Left lobe of liver (tissue), 2 donors: ENCODE results near the gene KEAP1. TPM values are rescaled to one million over a fixed set of nuclear protein-coding genes. Genes with fewer than 3 reads are reported as not detected.

ENCODE experiments used
- ATAC-seq: fragments of 200-7000 bp; cut with Tn5 transposase; one replicate; pipeline ENCODE4 v1.9.1; 2020; ENCODE audit warnings: mild to moderate bottlenecking, moderate library complexity
- DNase-seq: peaks from one replicate; pipeline ENCODE4 v3.0.0-alpha.2; 2020; ENCODE audit warnings: low spot score
- total RNA-seq: library from RNA; stranded (reverse); gene quantifications from one replicate; pipeline ENCODE4 v1.2.1, GENCODE V29; 2021
- donor health status: DM: no; HTN: no; CAD: no; lungs with moderate emphysema.
- donor health status: DM: no; HTN: yes; CAD: no.

Gene KEAP1
- total RNA-seq, 1 donor from 2014 or later, result 59.6 TPM

- ATAC-seq (no peak), DNase-seq (no peak)
Observed at GRCh38 chr19:10452726-10453618, 50.2 kb downstream of the KEAP1 start.

GRCh38 chr19:10450853-10451609 is 52.1 kb downstream of the KEAP1 start:
- ATAC-seq (no peak), DNase-seq (no peak)

GRCh38 chr19:10450191-10450852 is 52.8 kb downstream of the KEAP1 start:
- DNase-seq, result no peak
- no peak for ATAC-seq

- DNase-seq, result no peak
- ATAC-seq, result no peak
Observed at GRCh38 chr19:10449037-10449436, 54.1 kb downstream of the KEAP1 start.

GRCh38 chr19:10442698-10443097 is 60.5 kb downstream of the KEAP1 start:
- ATAC-seq (no peak), DNase-seq (no peak)

- DNase-seq (no peak), ATAC-seq (no peak)
Observed at GRCh38 chr19:10439588-10439987, 63.6 kb downstream of the KEAP1 start.

Other genes starting within 250 kb of the KEAP1 start
- 5.9 TPM for gene ICAM1, start 232.2 kb downstream of the KEAP1 start, total RNA-seq
- 0.15 TPM for gene ICAM4, start 216.4 kb downstream of the KEAP1 start, total RNA-seq
- 0.30 TPM for gene ICAM5, start 213.4 kb downstream of the KEAP1 start, total RNA-seq
- 4.2 TPM for gene ZGLP1, start 193.5 kb downstream of the KEAP1 start, total RNA-seq
- gene FDX2, start 187.3 kb downstream of the KEAP1 start, total RNA-seq, result 11.0 TPM
- gene RAVER1, start 169.8 kb downstream of the KEAP1 start, total RNA-seq, result 11.3 TPM
- gene ICAM3, start 163.7 kb downstream of the KEAP1 start, total RNA-seq, result 38.6 TPM
- 78.8 TPM for gene TYK2, start 122.8 kb downstream of the KEAP1 start, total RNA-seq
- 49.4 TPM for gene CDC37, start 99.8 kb downstream of the KEAP1 start, total RNA-seq
- 1.7 TPM for gene PDE4A, start 82.8 kb downstream of the KEAP1 start, total RNA-seq
- 0.30 TPM for gene S1PR5, start 14.1 kb upstream of the KEAP1 start, total RNA-seq
- 11.6 TPM for gene ATG4D, start 40.5 kb upstream of the KEAP1 start, total RNA-seq
- gene KRI1, start 62.7 kb upstream of the KEAP1 start, total RNA-seq, result 10.4 TPM
- 1.3 TPM for gene CDKN2D, start 65.6 kb upstream of the KEAP1 start, total RNA-seq
- 1.0 TPM for gene AP1M2, start 84.0 kb upstream of the KEAP1 start, total RNA-seq
- 12.9 TPM for gene SLC44A2, start 122.2 kb upstream of the KEAP1 start, total RNA-seq
- 57.1 TPM for gene ILF3, start 151.0 kb upstream of the KEAP1 start, total RNA-seq
- gene QTRT1, start 198.1 kb upstream of the KEAP1 start, total RNA-seq, result 33.2 TPM
- gene DNM2, start 214.7 kb upstream of the KEAP1 start, total RNA-seq, result 64.8 TPM